Natural killer cell (primary cell): ENCODE results near the gene CMC1. TPM values are rescaled to one million over a fixed set of nuclear protein-coding genes. Genes with fewer than 3 reads are reported as not detected.

Experiments used
- ATAC-seq, 3 donors: fragments of 150-1000 bp in 2 of 3; fragments of 200-7000 bp in 1 of 3; cut with Tn5 transposase; 1 replicate in 1 of 3; 2 replicates in 2 of 3; pipeline ENCODE4 v1.10.0; 2021; ENCODE audit warnings: mild to moderate bottlenecking in 2 of 3, moderate library complexity in 2 of 3
- DNase-seq, 2 donors: peaks; one replicate each; pipeline versions ENCODE4 v3.0.0 to v3.0.0-alpha.2; 2013 to 2021; ENCODE audit warnings: mixed read lengths in 1 of 2
- H3K27ac ChIP-seq: one replicate; pipeline ENCODE4 v1.5.1; 2013; ENCODE audit warnings: mild to moderate bottlenecking, low read length
- H3K27me3 ChIP-seq: one replicate; pipeline ENCODE4 v1.6.1; 2013; ENCODE audit warnings: low read length; ENCODE audit not compliant: control insufficient read depth, insufficient read depth
- H3K36me3 ChIP-seq: one replicate; pipeline ENCODE4 v1.6.1; 2013; ENCODE audit warnings: low read length; ENCODE audit not compliant: control insufficient read depth, insufficient read depth
- H3K4me1 ChIP-seq: one replicate; pipeline ENCODE4 v1.6.1; 2013; ENCODE audit warnings: low read length; ENCODE audit not compliant: control insufficient read depth, insufficient read depth
- H3K4me3 ChIP-seq: one replicate; pipeline ENCODE4 v1.5.1; 2013; ENCODE audit warnings: low read length
- H3K9me3 ChIP-seq: one replicate; pipeline ENCODE4 v1.6.1; 2013; ENCODE audit warnings: low read length; ENCODE audit not compliant: control insufficient read depth, insufficient read depth
- H3K27ac Mint-ChIP-seq, 2 donors: one replicate each; pipeline ENCODE4 v1.8.0; 2022; ENCODE audit warnings: mild to moderate bottlenecking in 2 of 2, mixed read lengths in 2 of 2, moderate library complexity in 1 of 2
- H3K27me3 Mint-ChIP-seq, 2 donors: one replicate each; pipeline ENCODE4 v1.8.0; 2022; ENCODE audit warnings: low read depth in 2 of 2, mixed read lengths in 2 of 2
- H3K36me3 Mint-ChIP-seq: one replicate; pipeline ENCODE4 v1.8.0; 2022; ENCODE audit warnings: mixed read lengths
- H3K4me1 Mint-ChIP-seq, 2 donors: one replicate each; pipeline ENCODE4 v1.8.0; 2022; ENCODE audit warnings: mixed read lengths in 2 of 2
- H3K4me3 Mint-ChIP-seq: one replicate; pipeline ENCODE4 v1.8.0; 2022; ENCODE audit warnings: mild to moderate bottlenecking, moderate library complexity, mixed read lengths
- H3K9me3 Mint-ChIP-seq, 2 donors: one replicate each; pipeline ENCODE4 v1.8.0; 2022; ENCODE audit warnings: mixed read lengths in 2 of 2
- WGBS: methylation state at CpG from one replicate; pipeline ENCODE4 v1.1.7; 2013; ENCODE audit warnings: missing lambda C conversion rate; ENCODE audit not compliant: insufficient coverage; 5-methylcytosine and 5-hydroxymethylcytosine counted together
- intact Hi-C: fragments of 100-400 bp; cut with micrococcal nuclease; formaldehyde crosslinking; loops from one replicate; pipeline ENCODE4 v1.14.2; 2022
- total RNA-seq, 4 donors: library from RNA; stranded (reverse); fragments of 120-200 nt in 1 of 4; gene quantifications; one replicate each; pipeline versions ENCODE4 v1.2.3 to v1.2.4, GENCODE V29; 2013 to 2022
- TF ChIP-seq, protein P1 (sequence below): fragments of 200-600 bp; IDR thresholded peaks from one replicate; pipeline ENCODE4 v1.8.0; 2022; ENCODE audit warnings: antibody characterized with exemption

The CMC1 gene
- total RNA-seq, 3 donors from 2014 or later (not counting 1 experiment from before 2014, with no cell fraction given), result 122 to 157 (median 136) TPM

GRCh38 chr3:28347374-28348264 lies 106.2 kb downstream of the CMC1 start:
- 54% methylated on average over 15 of the region's 16 CpGs for WGBS
- Mint-ChIP-seq H3K4me3 (peak overlapping the region; percentile 95), H3K9me3 (peaks cover 2% of the 10 kb centered on the region in 2 donors), H3K27ac (peak overlapping the region; percentile 93 to 95), H3K4me1 (peaks cover 40 to 50% of the 10 kb centered on the region in 2 donors), H3K36me3 (peaks cover 15% of the 10 kb centered on the region), H3K27me3 (no peaks in the 10 kb centered on the region)
- H3K36me3 ChIP-seq, result no peaks in the 10 kb centered on the region
- peak overlapping the region; percentile 98 for H3K27ac ChIP-seq
- DNase-seq, result peak; percentile 15 to 32
- H3K27me3 ChIP-seq, result no peaks in the 10 kb centered on the region
- no peak for ATAC-seq
- H3K4me3 ChIP-seq, result peak overlapping the region; percentile 97
- intact Hi-C loops, result loop anchor here (1.0 to 5.0 kb wide), 5 partner anchors 21 to 865 kb away; partner anchors contain the start of genes CMC1 and SLC4A7
- peaks cover under 1% of the 10 kb centered on the region for H3K9me3 ChIP-seq
- TF ChIP-seq, protein P1, sequence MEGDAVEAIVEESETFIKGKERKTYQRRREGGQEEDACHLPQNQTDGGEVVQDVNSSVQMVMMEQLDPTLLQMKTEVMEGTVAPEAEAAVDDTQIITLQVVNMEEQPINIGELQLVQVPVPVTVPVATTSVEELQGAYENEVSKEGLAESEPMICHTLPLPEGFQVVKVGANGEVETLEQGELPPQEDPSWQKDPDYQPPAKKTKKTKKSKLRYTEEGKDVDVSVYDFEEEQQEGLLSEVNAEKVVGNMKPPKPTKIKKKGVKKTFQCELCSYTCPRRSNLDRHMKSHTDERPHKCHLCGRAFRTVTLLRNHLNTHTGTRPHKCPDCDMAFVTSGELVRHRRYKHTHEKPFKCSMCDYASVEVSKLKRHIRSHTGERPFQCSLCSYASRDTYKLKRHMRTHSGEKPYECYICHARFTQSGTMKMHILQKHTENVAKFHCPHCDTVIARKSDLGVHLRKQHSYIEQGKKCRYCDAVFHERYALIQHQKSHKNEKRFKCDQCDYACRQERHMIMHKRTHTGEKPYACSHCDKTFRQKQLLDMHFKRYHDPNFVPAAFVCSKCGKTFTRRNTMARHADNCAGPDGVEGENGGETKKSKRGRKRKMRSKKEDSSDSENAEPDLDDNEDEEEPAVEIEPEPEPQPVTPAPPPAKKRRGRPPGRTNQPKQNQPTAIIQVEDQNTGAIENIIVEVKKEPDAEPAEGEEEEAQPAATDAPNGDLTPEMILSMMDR, result no peak
- peaks cover 9% of the 10 kb centered on the region for H3K4me1 ChIP-seq

DNA sequence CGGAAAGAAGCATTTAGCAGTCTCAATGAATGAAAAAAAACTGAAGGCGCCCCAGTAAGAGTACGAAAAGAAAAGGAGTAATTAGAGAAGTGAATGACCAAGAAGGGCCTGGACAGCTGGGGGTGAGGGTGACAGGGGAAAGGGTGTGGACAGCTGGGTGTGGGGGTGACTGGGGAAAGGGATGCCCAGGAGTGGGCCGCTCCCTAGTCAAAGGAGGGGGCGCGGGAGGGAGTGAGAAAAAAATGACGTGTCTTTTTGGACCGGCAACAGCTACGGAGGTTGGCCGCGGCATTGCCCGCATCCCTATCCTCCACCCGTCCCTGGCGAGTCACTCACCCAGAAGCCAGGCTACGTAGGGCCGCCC lies 106.8 kb downstream of the CMC1 start:
- intact Hi-C loops, result loop anchor here (1.0 to 5.0 kb wide), 5 partner anchors 22 to 866 kb away; partner anchors contain the start of genes CMC1 and SLC4A7
- peaks cover 40 to 45% of the 10 kb centered on the region in 2 donors for H3K4me1 Mint-ChIP-seq
- ATAC-seq, result no peak

GRCh38 chr3:28348629-28349468 lies 107.4 kb downstream of the CMC1 start, which contains the start of the genes AZI2 and ZCWPW2:
Gene AZI2, minus strand, starts transcription at chr3:28348824. Its CDS starts 8,207 bp downstream, at chr3:28340617.
Gene ZCWPW2, plus strand, starts transcription at chr3:28348721. Its CDS starts 64,348 bp downstream, at chr3:28413069.
- Mint-ChIP-seq H3K27me3 (no peaks in the 10 kb centered on the region), H3K27ac (peak within 1 kb of the TSS; percentile 93 to 95), H3K4me3 (peak within 1 kb of the TSS; percentile 95), H3K36me3 (peaks cover 22% of the 10 kb centered on the region), H3K4me1 (peaks cover 40 to 43% of the 10 kb centered on the region in 2 donors), H3K9me3 (peaks cover 2 to 4% of the 10 kb centered on the region in 2 donors)
- WGBS, result under 1% methylated on average over 83 of the region's 83 CpGs
- peak; percentile 82 to 96 (median 87) for ATAC-seq
- intact Hi-C loops, result loop anchor here (1.0 to 5.0 kb wide), 5 partner anchors 23 to 867 kb away; partner anchors contain the start of genes CMC1 and SLC4A7
- DNase-seq, result peak; percentile 90 to 96
- H3K36me3 ChIP-seq, result no peaks in the 10 kb centered on the region
- peaks cover 9% of the 10 kb centered on the region for H3K4me1 ChIP-seq
- H3K4me3 ChIP-seq, result peak within 1 kb of the TSS; percentile 97
- H3K27me3 ChIP-seq, result no peaks in the 10 kb centered on the region
- H3K27ac ChIP-seq, result peak within 1 kb of the TSS; percentile 98
- TF ChIP-seq, protein P1, result no peak
- peaks cover 5% of the 10 kb centered on the region for H3K9me3 ChIP-seq

More for the DNA sequence above, 106.8 kb downstream of the CMC1 start:
- peaks cover 9% of the 10 kb centered on the region for H3K4me1 ChIP-seq
- TF ChIP-seq, protein P1, result no peak
- H3K4me3 ChIP-seq, result peak overlapping the region; percentile 97
- H3K27ac ChIP-seq, result peak overlapping the region; percentile 98
- no peak for DNase-seq
- H3K9me3 Mint-ChIP-seq, result peaks cover 2% of the 10 kb centered on the region in 2 donors
- H3K4me3 Mint-ChIP-seq, result peak overlapping the region; percentile 95
- H3K27me3 Mint-ChIP-seq, result no peaks in the 10 kb centered on the region
- no peaks in the 10 kb centered on the region for H3K27me3 ChIP-seq
- H3K36me3 ChIP-seq, result no peaks in the 10 kb centered on the region
- H3K36me3 Mint-ChIP-seq, result peaks cover 16% of the 10 kb centered on the region
- WGBS, result 3% methylated on average over 16 of the region's 16 CpGs
- H3K9me3 ChIP-seq, result peaks cover 5% of the 10 kb centered on the region
- H3K27ac Mint-ChIP-seq, result peak overlapping the region; percentile 93 to 95
